Measurements from ENCODE around the gene TRMT112.
A peak's percentile ranks its signal among the peaks of the same experiment; 100 is the strongest.

TRMT112 gene

DNA sequence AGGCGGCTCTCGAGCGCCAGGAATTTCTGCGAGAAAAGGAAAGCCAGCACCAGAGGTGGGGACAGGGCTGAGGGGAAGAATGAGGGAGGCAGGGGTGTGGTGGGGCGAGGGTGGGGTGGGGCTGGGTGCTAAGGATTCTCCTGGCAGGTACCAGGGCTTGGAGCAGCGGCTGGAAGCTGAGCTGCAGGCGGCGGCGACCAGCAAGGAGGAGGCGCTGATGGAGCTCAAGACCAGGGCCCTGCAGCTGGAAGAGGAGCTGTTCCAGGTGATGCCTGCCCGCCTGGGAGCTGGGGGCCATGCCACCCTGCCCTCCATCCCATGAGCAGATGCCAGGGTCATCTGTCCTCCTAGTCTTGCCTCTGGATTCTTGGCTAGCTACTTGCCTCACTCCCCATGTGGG, 32.0 kb upstream of the TRMT112 start:
- no peak for DNase-seq

GRCh38 chr11:64349025-64349387, 31.6 kb upstream of the TRMT112 start:
- no peak for DNase-seq

DNA sequence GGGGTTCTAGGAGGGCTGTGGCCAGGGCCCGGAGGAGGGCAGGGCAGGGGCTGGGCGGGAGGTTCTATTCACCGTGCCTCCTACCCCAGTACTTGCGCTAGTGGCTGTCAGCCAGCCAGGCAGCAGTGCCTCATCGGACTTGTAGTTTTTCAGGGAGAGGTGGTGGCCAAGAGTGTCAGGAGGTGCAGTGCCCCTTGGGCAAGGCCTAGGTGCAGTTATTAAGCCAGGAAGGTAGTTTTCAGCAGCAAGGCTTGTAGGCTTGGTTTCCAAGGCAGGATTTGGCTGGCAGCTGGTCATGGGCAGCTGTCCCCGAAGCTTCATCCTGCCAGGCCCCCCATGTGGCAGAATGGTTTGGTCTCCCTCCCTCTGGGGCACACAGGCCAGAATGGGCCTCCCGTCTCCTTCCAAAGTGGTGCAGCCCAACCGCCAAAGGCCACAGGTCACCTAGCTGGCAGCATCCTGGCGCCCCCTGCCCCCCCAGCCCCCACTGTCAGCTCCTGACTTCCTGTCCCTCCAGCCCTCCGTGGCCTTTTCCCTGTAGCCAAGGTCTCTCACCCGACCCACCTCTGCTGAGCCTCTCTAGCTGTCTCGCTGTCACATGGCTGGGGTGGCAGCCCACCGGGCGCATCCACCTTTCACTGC, 31.1 kb upstream of the TRMT112 start:
- no peak for DNase-seq

DNA sequence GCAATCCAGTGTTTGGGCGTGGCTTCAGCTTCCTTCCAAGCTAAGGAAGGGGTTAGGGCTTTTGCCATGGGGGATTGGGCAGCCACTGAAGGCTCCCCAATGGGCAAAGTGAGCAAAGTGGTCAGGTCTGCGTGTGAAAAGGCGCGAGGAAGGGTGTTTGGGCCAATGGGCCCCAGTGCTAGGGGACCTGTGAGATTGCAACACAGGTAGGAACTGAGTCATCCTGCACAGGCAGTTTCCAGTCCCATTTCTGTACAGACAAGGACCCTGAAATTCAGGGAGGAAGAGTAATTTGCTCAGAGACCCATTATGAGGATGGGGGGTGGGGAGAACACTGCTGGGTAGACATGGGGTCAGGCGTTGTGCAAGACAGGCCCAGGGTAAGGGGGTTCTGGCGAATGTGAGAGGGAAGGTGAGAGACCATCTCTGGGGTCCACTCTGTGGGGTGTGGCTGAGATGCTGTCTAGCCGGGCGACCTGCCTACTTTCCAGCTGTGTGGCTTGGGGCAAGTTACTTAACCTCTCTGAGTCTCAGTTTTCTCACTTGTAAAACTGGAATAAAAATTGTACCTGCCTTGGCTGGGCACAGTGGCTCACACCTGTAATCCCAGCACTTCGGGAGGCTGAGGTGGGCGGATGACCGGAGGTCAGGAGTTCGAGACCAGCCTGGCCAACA, 30.0 kb upstream of the TRMT112 start:
- no peak for DNase-seq

- DNase-seq, result no peak
Measured at GRCh38 chr11:64344787-64345186, 27.4 kb upstream of the TRMT112 start.

GRCh38 chr11:64343767-64344559, 26.6 kb upstream of the TRMT112 start:
- no peak for DNase-seq

- no peak for DNase-seq
Measured at GRCh38 chr11:64342869-64343745, 25.7 kb upstream of the TRMT112 start.

GRCh38 chr11:64341851-64342791, 24.8 kb upstream of the TRMT112 start:
- DNase-seq, result peak; percentile 93

GRCh38 chr11:64341429-64341828, 24.1 kb upstream of the TRMT112 start:
- DNase-seq, result no peak

DNA sequence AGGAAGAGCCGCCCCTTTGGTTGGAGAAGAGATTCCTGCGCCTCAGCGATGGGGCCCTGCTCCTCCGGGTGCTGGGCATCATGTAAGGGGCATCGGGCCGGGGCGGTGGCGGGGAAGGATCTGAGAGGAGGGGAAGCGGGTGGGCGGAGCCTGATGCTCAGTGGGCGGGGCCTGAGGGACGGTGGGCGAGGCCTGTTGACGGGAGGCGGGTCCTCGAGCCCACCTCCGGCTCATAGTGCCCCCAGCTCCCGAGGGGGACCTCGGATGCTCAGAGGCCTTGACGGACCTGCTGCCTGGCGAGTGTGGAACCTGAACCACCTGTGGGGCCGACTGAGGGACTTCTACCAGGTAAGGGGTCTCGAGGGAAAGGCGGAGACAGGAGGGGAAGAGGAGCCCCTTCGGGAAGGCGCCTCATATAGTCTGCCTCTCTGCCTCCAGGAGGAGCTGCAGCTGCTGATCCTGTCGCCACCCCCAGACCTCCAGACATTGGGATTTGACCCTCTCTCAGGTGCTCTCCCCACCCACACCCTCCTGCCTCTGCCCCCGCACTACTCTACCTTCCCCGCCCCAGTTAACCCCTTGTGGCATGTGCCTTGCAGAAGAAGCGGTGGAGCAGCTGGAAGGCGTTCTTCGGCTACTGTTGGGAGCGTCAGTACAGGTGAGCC, 23.4 kb upstream of the TRMT112 start:
- DNase-seq, result peak; percentile 42

- peak; percentile 51 for DNase-seq
Measured at GRCh38 chr11:64339754-64340408, 22.5 kb upstream of the TRMT112 start, which contains the start of gene CCDC88B. Gene CCDC88B (plus strand): TSS chr11:64340204. CDS start chr11:64340267, 63 bp downstream.

- DNase-seq, result peak; percentile 48
Measured at GRCh38 chr11:64339286-64339685, 21.9 kb upstream of the TRMT112 start.

DNA sequence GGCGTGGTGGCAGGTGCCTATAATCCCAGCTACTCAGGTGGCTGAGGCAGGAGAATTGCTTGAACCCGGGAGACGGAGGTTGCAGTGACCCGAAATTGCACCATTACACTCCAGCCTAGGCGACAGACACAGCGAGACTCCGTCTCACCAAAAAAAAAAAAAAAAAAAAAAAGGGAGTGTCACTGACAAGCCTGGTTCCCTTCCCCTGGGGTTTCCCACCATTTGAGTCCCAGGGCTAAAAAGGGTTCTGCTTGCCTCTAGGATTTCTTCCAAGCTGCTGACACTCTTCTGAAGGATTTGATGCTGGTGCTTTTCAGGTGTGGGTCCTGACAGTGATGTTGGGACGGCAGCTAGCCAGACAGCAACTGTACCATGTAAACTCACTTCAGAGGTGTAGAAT, 21.4 kb upstream of the TRMT112 start:
- no peak for DNase-seq

DNA sequence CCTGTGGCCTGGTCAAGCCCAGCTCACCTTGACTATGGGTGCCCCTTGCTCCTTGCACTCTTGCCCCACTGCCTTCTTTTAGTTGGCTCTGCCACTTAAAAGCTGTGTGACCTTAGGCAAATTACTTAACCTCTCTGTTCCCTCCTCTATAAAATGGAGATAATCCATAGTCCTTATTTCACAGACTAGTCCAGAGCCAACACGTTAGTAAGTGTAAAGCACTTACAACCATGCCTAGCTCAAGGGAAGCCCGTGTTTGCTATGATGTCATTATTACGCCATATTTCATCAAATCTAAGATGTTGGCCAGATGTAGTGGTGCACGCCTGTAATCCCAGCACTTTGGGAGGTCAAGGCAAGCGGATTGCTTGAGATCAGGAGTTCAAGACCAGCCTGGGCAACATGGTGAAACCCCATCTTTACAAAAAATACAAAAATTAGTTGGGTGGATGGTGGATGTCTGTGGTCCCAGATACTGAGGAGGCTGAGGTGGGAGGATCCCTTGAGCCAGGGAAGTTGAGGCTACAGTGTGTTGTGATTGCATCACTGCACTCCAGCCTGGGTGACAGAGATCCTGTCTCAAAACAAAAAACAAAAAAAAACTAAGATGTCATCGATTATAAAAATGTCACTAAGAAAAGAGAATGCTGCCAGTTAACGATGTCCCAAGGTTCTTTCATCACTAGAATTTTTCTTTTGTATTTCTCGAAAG, 20.3 kb upstream of the TRMT112 start:
- no peak for DNase-seq

GRCh38 chr11:64334764-64335735, 17.7 kb upstream of the TRMT112 start:
- DNase-seq, result peak; percentile 79

- DNase-seq, result no peak
Measured at GRCh38 chr11:64333556-64333955, 16.2 kb upstream of the TRMT112 start.

DNA sequence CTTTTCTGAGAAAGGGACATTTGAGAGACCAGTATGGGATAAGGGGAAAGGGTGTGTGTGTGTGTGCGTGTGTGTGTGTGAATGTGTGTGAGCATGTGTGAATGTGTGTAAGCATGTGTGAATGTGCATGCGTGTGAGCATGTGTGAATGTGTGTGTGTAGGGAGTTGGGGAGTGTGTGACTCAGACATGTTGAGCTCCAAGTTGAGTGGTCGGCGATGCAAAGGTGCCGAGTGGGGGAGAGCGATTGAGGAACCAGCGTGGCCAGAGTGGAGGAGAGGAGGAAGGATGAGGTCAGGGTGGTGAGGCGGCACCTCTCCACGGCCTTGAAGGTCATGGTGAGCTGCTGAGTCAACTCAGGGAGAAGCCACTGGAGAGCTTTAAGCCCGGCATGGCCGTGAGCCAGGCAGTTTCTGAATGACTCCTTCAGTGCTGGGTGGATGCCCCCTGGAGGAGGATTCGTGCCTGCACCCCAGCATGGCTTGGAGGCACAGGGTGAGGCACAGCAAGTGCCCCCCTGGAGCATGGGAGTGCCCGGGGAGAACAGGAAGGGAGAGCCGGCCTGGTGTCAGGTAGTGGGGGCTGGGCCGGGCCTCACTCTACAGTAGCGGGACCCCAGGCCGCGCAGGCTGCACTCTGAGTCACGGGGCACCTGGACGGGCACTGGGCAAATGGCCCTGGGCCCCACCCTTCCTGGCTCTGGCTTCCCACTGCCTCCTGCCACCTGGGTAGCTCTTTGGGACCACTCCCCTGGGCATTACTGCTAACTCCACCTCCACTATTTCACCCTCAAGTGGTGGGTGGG, 14.4 kb upstream of the TRMT112 start:
- peak; percentile 95 for DNase-seq

DNA sequence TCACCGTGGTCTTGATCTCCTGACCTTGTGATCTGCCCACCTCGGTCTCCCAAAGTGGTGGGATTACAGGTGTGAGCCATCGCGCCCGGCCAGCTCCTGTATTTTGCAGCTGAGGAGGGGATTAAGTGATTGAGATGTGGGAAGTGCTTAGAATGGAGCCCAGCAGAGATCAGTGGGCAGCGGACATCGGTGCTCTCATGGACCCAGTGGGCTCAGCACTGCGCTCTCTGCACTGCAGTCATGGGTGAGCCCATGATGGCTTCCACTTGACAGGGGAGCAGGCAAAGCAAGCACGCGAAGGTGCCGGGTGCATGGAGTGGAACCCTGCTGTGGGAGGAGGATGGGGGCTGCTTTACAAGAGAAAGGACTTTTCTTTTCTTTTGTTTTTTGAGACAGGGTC, 13.5 kb upstream of the TRMT112 start:
- no peak for DNase-seq

Data from suppressor macrophage treated with lipopolysaccharide for 4 hours (primary cell).